GM23248 (cell line): ENCODE measurements around the gene CCDC188. TPM values are rescaled to one million over a fixed set of nuclear protein-coding genes. Genes with fewer than 3 reads are reported as not detected.

ENCODE experiments used
- DNase-seq: peaks from one replicate; pipeline ENCODE4 v3.0.0-alpha.2; 2015
- H2AFZ ChIP-seq: fragments of 200-600 bp; sonication (generic); 2 replicates; pipeline ENCODE4 v1.6.1; 2016; ENCODE audit warnings: antibody characterized with exemption
- H3F3A ChIP-seq: fragments of 200-600 bp; sonication (generic); 2 replicates; pipeline ENCODE4 v1.6.1; 2016; ENCODE audit warnings: mild to moderate bottlenecking, antibody characterized with exemption, mixed run types; ENCODE audit not compliant: insufficient read depth
- H3K27ac ChIP-seq: fragments of 200-600 bp; sonication (generic); 2 replicates; pipeline ENCODE4 v1.5.1; 2016; ENCODE audit warnings: mild to moderate bottlenecking
- H3K27me3 ChIP-seq: fragments of 200-600 bp; sonication (generic); replicated peaks from 2 replicates; pipeline ENCODE4 v1.6.1; 2016; ENCODE audit warnings: mild to moderate bottlenecking; ENCODE audit not compliant: insufficient read depth
- H3K36me3 ChIP-seq: fragments of 200-600 bp; sonication (generic); 2 replicates; pipeline ENCODE4 v1.6.1; 2016; ENCODE audit warnings: low read depth, mild to moderate bottlenecking
- H3K4me1 ChIP-seq: fragments of 200-600 bp; sonication (generic); 2 replicates; pipeline ENCODE4 v1.6.1; 2016; ENCODE audit warnings: mild to moderate bottlenecking; ENCODE audit not compliant: insufficient read depth
- H3K4me2 ChIP-seq: fragments of 200-600 bp; sonication (generic); one replicate; pipeline ENCODE4 v1.6.1; 2016; ENCODE audit warnings: mild to moderate bottlenecking; ENCODE audit not compliant: unreplicated experiment
- H3K4me3 ChIP-seq: fragments of 200-600 bp; sonication (generic); 2 replicates; pipeline ENCODE4 v1.5.1; 2016; ENCODE audit warnings: mild to moderate bottlenecking
- H3K79me2 ChIP-seq: fragments of 200-600 bp; sonication (generic); 2 replicates; pipeline ENCODE4 v1.6.1; 2016; ENCODE audit warnings: mild to moderate bottlenecking; ENCODE audit not compliant: insufficient read depth
- H3K9ac ChIP-seq: fragments of 200-600 bp; sonication (generic); 2 replicates; pipeline ENCODE4 v1.6.1; 2016; ENCODE audit warnings: mild to moderate bottlenecking
- H3K9me2 ChIP-seq: fragments of 200-600 bp; sonication (generic); 2 replicates; pipeline ENCODE4 v1.6.1; 2016; ENCODE audit warnings: mixed run types, mild to moderate bottlenecking, moderate library complexity; ENCODE audit not compliant: insufficient read depth
- H3K9me3 ChIP-seq: fragments of 200-600 bp; sonication (generic); one replicate; pipeline ENCODE4 v1.6.1; 2017; ENCODE audit warnings: low read depth
- H4K20me1 ChIP-seq: fragments of 200-600 bp; sonication (generic); 2 replicates; pipeline ENCODE4 v1.6.0; 2016; ENCODE audit not compliant: insufficient read depth
- EZH2 ChIP-seq: fragments of 200-600 bp; sonication (generic); IDR thresholded peaks from 2 replicates; pipeline ENCODE4 v1.6.1; 2018; ENCODE audit warnings: antibody characterized with exemption, mild to moderate bottlenecking; ENCODE audit not compliant: insufficient read depth, poor library complexity, severe bottlenecking
- EZH2phosphoT487 ChIP-seq: fragments of 200-600 bp; sonication (generic); IDR thresholded peaks from 2 replicates; pipeline ENCODE4 v1.6.1; 2018; ENCODE audit warnings: antibody characterized with exemption, moderate library complexity, mild to moderate bottlenecking, low read depth; ENCODE audit not compliant: insufficient read depth
- WGBS, 2 experiments: methylation state at CpG; one replicate each; pipeline ENCODE4 v1.1.6; 2015 to 2017; ENCODE audit warnings: low lambda C conversion rate in 2 of 2, low coverage in 1 of 2; ENCODE audit errors: missing lambda C conversion rate in 2 of 2; 5-methylcytosine and 5-hydroxymethylcytosine counted together
- in situ Hi-C: fragments of 300-500 bp; cut with MboI; formaldehyde crosslinking; loops from 2 replicates; pipeline ENCODE4 v1.15.0; 2020
- polyA plus RNA-seq: library from polyadenylated mRNA; unstranded; fragments of >200 nt; fragmentation: Nextera tagmentation; extraction: Ambion mirVana; gene quantifications from 2 replicates; pipeline ENCODE4 v1.2.1, GENCODE V29; 2016
- total RNA-seq: library from RNA; depleted of rRNA; stranded (reverse); fragments of >200 nt; shearing (Covaris generic); gene quantifications from 2 replicates; pipeline ENCODE4 v1.2.3, GENCODE V29; 2014

The CCDC188 gene
- total and polyA plus RNA-seq, 2 experiments from 2014 or later: 1.2 to 1.8 TPM

DNA sequence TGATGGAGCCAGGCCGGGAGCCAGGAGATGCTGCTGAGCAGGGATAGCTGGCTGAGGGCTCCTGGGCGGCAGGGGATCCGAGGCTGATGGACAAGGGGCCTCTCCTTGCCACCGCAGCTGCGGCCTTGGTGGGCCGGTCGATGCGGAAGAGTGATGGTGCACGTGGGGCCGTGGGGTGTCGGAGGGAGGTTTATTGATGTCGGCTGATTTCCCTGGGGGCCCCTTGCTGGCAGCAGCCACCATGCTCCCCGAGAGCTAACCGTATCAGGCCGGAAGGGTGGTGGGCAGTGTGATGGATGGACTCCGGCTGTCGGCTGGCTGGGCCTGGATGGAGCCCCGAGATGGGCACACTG, 31.0 kb upstream of the CCDC188 start:
- H3K36me3 ChIP-seq: no peaks in the 10 kb centered on the region
- H3K9me3 ChIP-seq: no peaks in the 10 kb centered on the region
- no peak overlapping the region for H2AFZ ChIP-seq
- no peaks in the 10 kb centered on the region for H4K20me1 ChIP-seq
- no peaks in the 10 kb centered on the region for H3K79me2 ChIP-seq
- no peaks in the 10 kb centered on the region; the same call in none of the 2 replicates for H3K27me3 ChIP-seq
- H3K4me1 ChIP-seq: no peaks in the 10 kb centered on the region
- no peak overlapping the region for H3K4me2 ChIP-seq
- WGBS, 2 experiments: 72 to 73% methylated on average over 17 to 18 of the region's 18 CpGs
- H3K9ac ChIP-seq: no peak overlapping the region
- no peak overlapping the region for H3K4me3 ChIP-seq
- TF ChIP-seq EZH2phosphoT487 (no peak), EZH2 (no peak)
- no peaks in the 10 kb centered on the region for H3K9me2 ChIP-seq
- DNase-seq: no peak
- no peak overlapping the region for H3K27ac ChIP-seq
- in situ Hi-C loops: no loop called here
- H3F3A ChIP-seq: no peaks in the 10 kb centered on the region

GRCh38 chr22:20181194-20181883, 30.5 kb upstream of the CCDC188 start:
- no peaks in the 10 kb centered on the region for H3K79me2 ChIP-seq
- no peak overlapping the region for H3K4me3 ChIP-seq
- TF ChIP-seq EZH2phosphoT487 (no peak), EZH2 (no peak)
- no peaks in the 10 kb centered on the region for H3K36me3 ChIP-seq
- H3K27me3 ChIP-seq: peaks cover 2% of the 10 kb centered on the region
- no peak overlapping the region for H3K9ac ChIP-seq
- in situ Hi-C loops: no loop called here
- H3K4me2 ChIP-seq: no peak overlapping the region
- no peaks in the 10 kb centered on the region for H3F3A ChIP-seq
- DNase-seq: no peak
- no peaks in the 10 kb centered on the region for H3K4me1 ChIP-seq
- no peak overlapping the region for H3K27ac ChIP-seq
- H3K9me3 ChIP-seq: no peaks in the 10 kb centered on the region
- H2AFZ ChIP-seq: no peak overlapping the region
- H3K9me2 ChIP-seq: no peaks in the 10 kb centered on the region
- 54 to 62% methylated on average over 12 to 14 of the region's 17 CpGs for WGBS, 2 experiments
- H4K20me1 ChIP-seq: no peaks in the 10 kb centered on the region

GRCh38 chr22:20180640-20181039, 29.8 kb upstream of the CCDC188 start:
- Histone ChIP-seq H3K4me2 (no peak overlapping the region), H3K4me1 (no peaks in the 10 kb centered on the region), H3K27ac (no peak overlapping the region), H3K79me2 (no peaks in the 10 kb centered on the region), H3K9ac (no peak overlapping the region), H3K36me3 (no peaks in the 10 kb centered on the region), H3K4me3 (no peak overlapping the region), H3F3A (no peaks in the 10 kb centered on the region), H3K9me2 (no peaks in the 10 kb centered on the region), H2AFZ (no peak overlapping the region), H4K20me1 (no peaks in the 10 kb centered on the region), H3K9me3 (no peaks in the 10 kb centered on the region), H3K27me3 (peaks cover 8% of the 10 kb centered on the region)
- 59 to 60% methylated on average over 8 of the region's 8 CpGs for WGBS, 2 experiments
- TF ChIP-seq EZH2phosphoT487 (no peak), EZH2 (no peak)
- in situ Hi-C loops: no loop called here
- no peak for DNase-seq

GRCh38 chr22:20180245-20180630, 29.4 kb upstream of the CCDC188 start:
- Histone ChIP-seq H3K4me2 (no peak overlapping the region), H3K36me3 (no peaks in the 10 kb centered on the region), H3K4me3 (no peak overlapping the region), H3K79me2 (no peaks in the 10 kb centered on the region), H3K9ac (no peak overlapping the region), H3F3A (no peaks in the 10 kb centered on the region), H3K9me3 (no peaks in the 10 kb centered on the region), H3K27ac (no peak overlapping the region), H3K4me1 (no peaks in the 10 kb centered on the region), H3K9me2 (no peaks in the 10 kb centered on the region), H2AFZ (no peak overlapping the region), H4K20me1 (no peaks in the 10 kb centered on the region), H3K27me3 (peaks cover 8% of the 10 kb centered on the region)
- TF ChIP-seq EZH2: no peak
- TF ChIP-seq EZH2phosphoT487: no peak
- DNase-seq: no peak
- in situ Hi-C loops: no loop called here
- WGBS, 2 experiments: 84% methylated on average over 11 to 13 of the region's 13 CpGs
